Medulla oblongata (tissue), 1 donor: ENCODE measurements around the gene TPPP.
A peak's percentile ranks its signal among the peaks of the same experiment; 100 is the strongest.
"Not testable (repeated sequence)": the region's sequence is repeated elsewhere in the genome, so short reads cannot be mapped to it uniquely, and the experiment has no call there.

ENCODE experiments used
- DNase-seq: peaks from one replicate; pipeline ENCODE4 v3.0.0-alpha.2; 2015; ENCODE audit errors: extremely low spot score

TPPP gene

GRCh38 chr5:693271-694041 is at the start of gene TPPP:
TPPP (minus strand) TSS chr5:693352; CDS start chr5:678060, 15,292 bp downstream.
- peak; percentile 94 for DNase-seq

GRCh38 chr5:742276-742675 is 49.1 kb upstream of the TPPP start:
- not testable (repeated sequence) for DNase-seq

GRCh38 chr5:734145-734544 is 41.0 kb upstream of the TPPP start:
- not testable (repeated sequence) for DNase-seq

GRCh38 chr5:732754-733454 is 39.8 kb upstream of the TPPP start:
- DNase-seq: not testable (repeated sequence)

GRCh38 chr5:729225-729624 is 36.1 kb upstream of the TPPP start:
- DNase-seq: not testable (repeated sequence)

- not testable (repeated sequence) for DNase-seq
Measured at GRCh38 chr5:727087-727486, 33.9 kb upstream of the TPPP start.

- DNase-seq: not testable (repeated sequence)
Measured at GRCh38 chr5:723865-724264, 30.7 kb upstream of the TPPP start.

GRCh38 chr5:723309-723708 is 30.2 kb upstream of the TPPP start:
- DNase-seq: not testable (repeated sequence)

- not testable (repeated sequence) for DNase-seq
Measured at GRCh38 chr5:719379-719778, 26.2 kb upstream of the TPPP start.

GRCh38 chr5:717143-717542 is 24.0 kb upstream of the TPPP start:
- peak; percentile 45 for DNase-seq

GRCh38 chr5:716740-717139 is 23.6 kb upstream of the TPPP start:
- DNase-seq: peak; percentile 49

- not testable (repeated sequence) for DNase-seq
Measured at GRCh38 chr5:715636-716035, 22.5 kb upstream of the TPPP start.

- not testable (repeated sequence) for DNase-seq
Measured at GRCh38 chr5:714215-715118, 21.3 kb upstream of the TPPP start.

GRCh38 chr5:713686-714085 is 20.5 kb upstream of the TPPP start:
- not testable (repeated sequence) for DNase-seq

- DNase-seq: not testable (repeated sequence)
Measured at GRCh38 chr5:708848-709517, 15.8 kb upstream of the TPPP start.

GRCh38 chr5:708374-708773 is 15.2 kb upstream of the TPPP start:
- DNase-seq: not testable (repeated sequence)

GRCh38 chr5:706127-706526 is 13.0 kb upstream of the TPPP start:
- DNase-seq: not testable (repeated sequence)

GRCh38 chr5:696753-697702 is 3.9 kb upstream of the TPPP start:
- DNase-seq: not testable (repeated sequence)

GRCh38 chr5:696191-696590 is 3.0 kb upstream of the TPPP start:
- not testable (repeated sequence) for DNase-seq

GRCh38 chr5:695475-695874 is 2.3 kb upstream of the TPPP start:
- not testable (repeated sequence) for DNase-seq
